H1 (cell line): ENCODE results near the gene ANO6.

Experiments
- ATF2 ChIP-seq: IDR thresholded peaks from 2 replicates; pipeline ENCODE4 v1.6.1; 2012; ENCODE audit warnings: low read length, inconsistent platforms
- BCL11A ChIP-seq, 2 experiments: IDR thresholded peaks; one replicate each; pipeline ENCODE4 v1.6.1; 2011; ENCODE audit warnings: low read depth in 2 of 2, low read length in 2 of 2, mild to moderate bottlenecking in 2 of 2
- BRCA1 ChIP-seq: IDR thresholded peaks from 2 replicates; pipeline ENCODE4 v1.6.1; 2012; ENCODE audit warnings: low read depth, low read length, improper control_type of control experiment
- CTCF ChIP-seq, 3 experiments: IDR thresholded peaks; 1 replicate in 2 of 3; 2 replicates in 1 of 3; pipeline versions ENCODE4 v1.5.1 to v1.6.1; 2011; ENCODE audit warnings: low read length in 3 of 3, mild to moderate bottlenecking in 3 of 3, inconsistent platforms in 2 of 3, low read depth in 1 of 3, moderate library complexity in 1 of 3; ENCODE audit not compliant: insufficient read depth in 1 of 3; ENCODE audit errors: control extremely low read depth in 1 of 3
- EZH2 ChIP-seq: fragments of 200-600 bp; sonication (generic); IDR thresholded peaks from 2 replicates; pipeline ENCODE4 v1.7.1; 2012; ENCODE audit warnings: low read depth, mild to moderate bottlenecking, moderate library complexity, low read length, inconsistent platforms; ENCODE audit not compliant: severe bottlenecking
- JUN ChIP-seq: IDR thresholded peaks from 2 replicates; pipeline ENCODE4 v1.6.1; 2011; ENCODE audit warnings: low read depth, mild to moderate bottlenecking, improper control_type of control experiment, low read length
- JUND ChIP-seq: IDR thresholded peaks from 2 replicates; pipeline ENCODE4 v1.6.1; 2011; ENCODE audit warnings: mild to moderate bottlenecking, improper control_type of control experiment, low read length
- NRF1 ChIP-seq: IDR thresholded peaks from 2 replicates; pipeline ENCODE4 v1.6.1; 2011; ENCODE audit warnings: mild to moderate bottlenecking, low read depth, low read length, improper control_type of control experiment
- POLR2A ChIP-seq, 2 experiments: IDR thresholded peaks; 1 replicate in 1 of 2; 2 replicates in 1 of 2; pipeline ENCODE4 v1.6.1; 2011; ENCODE audit warnings: low read depth in 2 of 2, low read length in 2 of 2, mild to moderate bottlenecking in 2 of 2; ENCODE audit errors: control extremely low read depth in 1 of 2
- RXRA ChIP-seq: IDR thresholded peaks from 2 replicates; pipeline ENCODE4 v1.6.1; 2011; ENCODE audit warnings: low read depth, mild to moderate bottlenecking, low read length, moderate library complexity; ENCODE audit not compliant: insufficient read depth
- SUZ12 ChIP-seq: fragments of 200-600 bp; sonication (generic); IDR thresholded peaks from 2 replicates; pipeline ENCODE4 v1.6.1; 2012; ENCODE audit warnings: mild to moderate bottlenecking, inconsistent platforms, low read length, moderate library complexity, mixed read lengths
- TEAD4 ChIP-seq: IDR thresholded peaks from 2 replicates; pipeline ENCODE4 v1.6.1; 2012; ENCODE audit warnings: low read depth, low read length, inconsistent platforms, mixed read lengths
- USF2 ChIP-seq: IDR thresholded peaks from 2 replicates; pipeline ENCODE4 v1.6.1; 2011; ENCODE audit warnings: low read length, improper control_type of control experiment

GRCh38 chr12:45348311-45348710 lies 132.4 kb downstream of the ANO6 start:
- no peak for TF ChIP-seq NRF1
- no peak for TF ChIP-seq CTCF (IDR thresholded peaks at IDR 0.05; ENCODE audit: control extremely low read depth in 1 of 3, insufficient read depth in 1 of 3, low read depth in 1 of 3, low read length in 3 of 3)
- no peak for TF ChIP-seq BCL11A (IDR thresholded peaks at IDR 0.05; ENCODE audit: low read depth in 2 of 2, low read length in 2 of 2)
- no peak for TF ChIP-seq POLR2A (IDR thresholded peaks at IDR 0.05; ENCODE audit: control extremely low read depth in 1 of 2, low read depth in 2 of 2, low read length in 2 of 2)
- no peak for TF ChIP-seq USF2
- TF ChIP-seq ATF2: no peak
- TF ChIP-seq SUZ12: no peak
- TF ChIP-seq JUN: no peak
- no peak for TF ChIP-seq RXRA
- TF ChIP-seq EZH2: no peak
- no peak for TF ChIP-seq BRCA1
- TF ChIP-seq TEAD4: no peak
- no peak for TF ChIP-seq JUND
